CD4-positive, alpha-beta memory T cell (primary cell): Measurements from ENCODE around the gene KRT7. TPM values are rescaled to one million over a fixed set of nuclear protein-coding genes. Genes with fewer than 3 reads are reported as not detected.
A peak's percentile ranks its signal among the peaks of the same experiment; 100 is the strongest.

ENCODE experiments used
- CTCF ChIA-PET: fragments of 350-600 bp; sonication (Branson Sonifier 250); formaldehyde crosslinking; loops from one replicate; lab custom pipeline; 2021; ENCODE audit warnings: inconsistent platforms; ENCODE audit not compliant: partially characterized antibody; lab: Charles Lee
- POLR2A ChIA-PET: fragments of 350-600 bp; sonication (Branson Sonifier 250); formaldehyde crosslinking; loops from one replicate; lab custom pipeline; 2021; ENCODE audit not compliant: partially characterized antibody; lab: Charles Lee
- DNase-seq, 5 donors: peaks; one replicate each; pipeline versions ENCODE4 v3.0.0 to v3.0.0-alpha.2; 2020 to 2022; ENCODE audit warnings: mixed read lengths in 1 of 5
- H3K27ac ChIP-seq: one replicate; pipeline ENCODE4 v1.7.0; 2013; ENCODE audit warnings: low read depth, low read length
- H3K27me3 ChIP-seq: 2 replicates; pipeline ENCODE4 v1.7.0; 2013; ENCODE audit warnings: mild to moderate bottlenecking, low read length, moderate library complexity; ENCODE audit not compliant: insufficient read depth
- H3K36me3 ChIP-seq: 2 replicates; pipeline ENCODE4 v1.7.0; 2013; ENCODE audit warnings: mild to moderate bottlenecking, low read length, moderate library complexity; ENCODE audit not compliant: insufficient read depth
- H3K4me1 ChIP-seq: 2 replicates; pipeline ENCODE4 v1.7.0; 2013; ENCODE audit warnings: mild to moderate bottlenecking, low read length, moderate library complexity; ENCODE audit not compliant: insufficient read depth
- H3K4me3 ChIP-seq, 2 donors: one replicate each; pipeline ENCODE4 v1.7.0; 2013; ENCODE audit warnings: low read length in 2 of 2, mild to moderate bottlenecking in 1 of 2
- H3K9me3 ChIP-seq, 2 donors: one replicate each; pipeline ENCODE4 v1.7.0; 2013; ENCODE audit warnings: low read length in 2 of 2, control low read depth in 1 of 2; ENCODE audit not compliant: control insufficient read depth in 1 of 2
- H3K27ac Mint-ChIP-seq, 7 donors: one replicate each; pipeline ENCODE4 v1.8.0; 2020 to 2021; ENCODE audit warnings: mixed read lengths in 7 of 7, mild to moderate bottlenecking in 6 of 7, inconsistent platforms in 3 of 7, moderate library complexity in 3 of 7
- H3K27me3 Mint-ChIP-seq, 2 donors: one replicate each; pipeline ENCODE4 v1.8.0; 2020 to 2021; ENCODE audit warnings: mixed read lengths in 2 of 2
- H3K36me3 Mint-ChIP-seq, 2 donors: one replicate each; pipeline ENCODE4 v1.8.0; 2020 to 2021; ENCODE audit warnings: mixed read lengths in 2 of 2, inconsistent platforms in 1 of 2, mild to moderate bottlenecking in 1 of 2
- H3K4me1 Mint-ChIP-seq, 4 donors: one replicate each; pipeline ENCODE4 v1.8.0; 2020 to 2021; ENCODE audit warnings: mixed read lengths in 4 of 4, mild to moderate bottlenecking in 1 of 4
- H3K4me3 Mint-ChIP-seq, 8 donors: one replicate each; pipeline ENCODE4 v1.8.0; 2020 to 2021; ENCODE audit warnings: mixed read lengths in 8 of 8, mild to moderate bottlenecking in 7 of 8, moderate library complexity in 6 of 8, inconsistent platforms in 3 of 8
- H3K9me3 Mint-ChIP-seq, 8 donors: one replicate each; pipeline ENCODE4 v1.8.0; 2020 to 2021; ENCODE audit warnings: mixed read lengths in 8 of 8, mild to moderate bottlenecking in 5 of 8, inconsistent platforms in 3 of 8, moderate library complexity in 1 of 8
- intact Hi-C: fragments of 100-400 bp; cut with micrococcal nuclease; formaldehyde crosslinking; loops from one replicate; pipeline ENCODE4 v1.15.1; 2023
- polyA plus RNA-seq, 2 donors: library from polyadenylated mRNA; unstranded; fragments of 300-500 nt; fragmentation: Illumina TruSeq; gene quantifications; one replicate each; pipeline ENCODE4 v1.2.3, GENCODE V29; 2021
- total RNA-seq, 2 experiments: library from RNA; stranded (reverse); gene quantifications; one replicate each; pipeline ENCODE4 v1.2.3, GENCODE V29; 2021

Gene KRT7
- total and polyA plus RNA-seq, 4 experiments from 2014 or later, result not detected

GRCh38 chr12:52243856-52244614, 11.0 kb downstream of the KRT7 start:
- Mint-ChIP-seq H3K4me1 (peaks cover 9 to 41% (median 13%) of the 10 kb centered on the region in 4 donors), H3K9me3 (peaks cover 0 to 2% (median 0%) of the 10 kb centered on the region in 8 donors), H3K36me3 (no peaks in the 10 kb centered on the region), H3K27ac (peak overlapping the region; percentile 80 to 93 (median 88)), H3K27me3 (peaks cover 0 to 7% of the 10 kb centered on the region in 2 donors), H3K4me3 (peak overlapping the region in 6 of 8 donors; percentile 6 to 79 (median 34))
- ChIA-PET CTCF (interaction anchor here (0.8 to 3.1 kb wide), 2 partner anchors 35 to 88 kb away, joined by 3 to 12 read pairs; no protein-coding TSS in a partner anchor), POLR2A (no interaction called here)
- intact Hi-C loops, result no loop called here
- Histone ChIP-seq H3K27me3 (no peaks in the 10 kb centered on the region), H3K27ac (peak overlapping the region; percentile 43), H3K36me3 (no peaks in the 10 kb centered on the region), H3K4me3 (no peak overlapping the region), H3K9me3 (no peaks in the 10 kb centered on the region), H3K4me1 (peaks cover 19% of the 10 kb centered on the region)
- DNase-seq, result peak; percentile 22 to 86 (median 52)

- Mint-ChIP-seq H3K9me3 (peaks cover 0 to 2% (median 0%) of the 10 kb centered on the region in 8 donors), H3K36me3 (no peaks in the 10 kb centered on the region), H3K4me1 (peaks cover 12 to 45% (median 15%) of the 10 kb centered on the region in 4 donors), H3K4me3 (peak overlapping the region in 4 of 8 donors; percentile 31 to 79 (median 38)), H3K27ac (peak overlapping the region; percentile 47 to 93 (median 88)), H3K27me3 (peaks cover 0 to 11% of the 10 kb centered on the region in 2 donors)
- DNase-seq, result no peak
- intact Hi-C loops, result no loop called here
- no peak overlapping the region for H3K4me3 ChIP-seq
- H3K27me3 ChIP-seq, result no peaks in the 10 kb centered on the region
- no peaks in the 10 kb centered on the region for H3K9me3 ChIP-seq
- ChIA-PET POLR2A (no interaction called here), CTCF (interaction anchor here (0.5 to 3.1 kb wide), 3 partner anchors 34 to 728 kb away, joined by 3 to 12 read pairs (median 3); no protein-coding TSS in a partner anchor)
- no peaks in the 10 kb centered on the region for H3K36me3 ChIP-seq
- H3K27ac ChIP-seq, result peak overlapping the region; percentile 43
- peaks cover 19% of the 10 kb centered on the region for H3K4me1 ChIP-seq
Observed at GRCh38 chr12:52244615-52244994, 11.6 kb downstream of the KRT7 start.

GRCh38 chr12:52245259-52245961, 12.4 kb downstream of the KRT7 start:
- no peaks in the 10 kb centered on the region for H3K9me3 ChIP-seq
- H3K36me3 ChIP-seq, result no peaks in the 10 kb centered on the region
- no peaks in the 10 kb centered on the region for H3K27me3 ChIP-seq
- H3K9me3 Mint-ChIP-seq, result peaks cover 0 to 2% (median 0%) of the 10 kb centered on the region in 8 donors
- DNase-seq, result no peak
- H3K27me3 Mint-ChIP-seq, result peaks cover 0 to 16% of the 10 kb centered on the region in 2 donors
- intact Hi-C loops, result no loop called here
- no peak overlapping the region for H3K4me3 ChIP-seq
- H3K27ac Mint-ChIP-seq, result peak overlapping the region in 3 of 7 donors; percentile 1 to 90 (median 66)
- ChIA-PET CTCF (interaction anchor here (3.1 kb wide), 1 partner anchor 33 kb away, joined by 12 read pairs; no protein-coding TSS in a partner anchor), POLR2A (no interaction called here)
- no peak overlapping the region for H3K4me3 Mint-ChIP-seq
- peaks cover 19% of the 10 kb centered on the region for H3K4me1 ChIP-seq
- peaks cover 15 to 50% (median 19%) of the 10 kb centered on the region in 4 donors for H3K4me1 Mint-ChIP-seq
- H3K36me3 Mint-ChIP-seq, result no peaks in the 10 kb centered on the region
- H3K27ac ChIP-seq, result no peak overlapping the region

DNA sequence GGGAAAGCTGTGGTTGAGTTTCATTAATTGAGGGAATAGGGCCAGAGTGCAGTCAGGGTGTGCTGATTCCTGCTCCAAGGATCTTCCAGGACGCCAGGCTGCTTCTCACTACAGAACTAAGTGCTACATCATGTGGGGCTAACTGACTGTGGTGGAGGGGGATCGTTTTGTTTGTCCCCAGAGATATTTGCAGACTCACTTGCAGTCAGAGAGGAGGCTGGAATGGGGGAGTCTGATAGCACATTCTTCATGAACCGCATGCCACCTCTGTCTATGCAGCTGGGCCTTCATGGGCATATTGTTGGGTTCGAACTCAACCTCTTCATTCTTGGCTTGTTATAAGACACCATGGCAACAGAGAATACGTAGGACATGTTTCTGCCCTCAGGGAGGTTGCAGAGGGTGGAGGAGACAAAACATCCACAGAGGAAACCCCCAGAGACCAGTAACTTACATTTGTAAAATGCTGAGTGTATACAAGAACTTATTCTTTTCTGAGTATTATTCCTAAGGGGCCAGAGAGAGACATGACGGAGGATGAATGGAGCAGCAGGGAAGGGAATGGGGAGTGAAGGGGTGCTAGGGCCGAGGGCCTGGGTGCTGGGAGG, 13.0 kb downstream of the KRT7 start:
- intact Hi-C loops, result no loop called here
- Mint-ChIP-seq H3K4me3 (no peak overlapping the region), H3K27me3 (peaks cover 0 to 16% of the 10 kb centered on the region in 2 donors), H3K36me3 (no peaks in the 10 kb centered on the region), H3K4me1 (peaks cover 15 to 51% (median 19%) of the 10 kb centered on the region in 4 donors), H3K9me3 (peaks cover 0 to 2% (median 0%) of the 10 kb centered on the region in 8 donors), H3K27ac (peak overlapping the region in 6 of 7 donors; percentile 4 to 74 (median 60))
- no peak overlapping the region for H3K4me3 ChIP-seq
- CTCF ChIA-PET, result interaction anchor here (3.1 kb wide), 1 partner anchor 32 kb away, joined by 12 read pairs; no protein-coding TSS in a partner anchor
- no peak overlapping the region for H3K27ac ChIP-seq
- H3K27me3 ChIP-seq, result no peaks in the 10 kb centered on the region
- no peaks in the 10 kb centered on the region for H3K36me3 ChIP-seq
- DNase-seq, result no peak
- POLR2A ChIA-PET, result no interaction called here
- peaks cover 19% of the 10 kb centered on the region for H3K4me1 ChIP-seq
- H3K9me3 ChIP-seq, result no peaks in the 10 kb centered on the region

DNA sequence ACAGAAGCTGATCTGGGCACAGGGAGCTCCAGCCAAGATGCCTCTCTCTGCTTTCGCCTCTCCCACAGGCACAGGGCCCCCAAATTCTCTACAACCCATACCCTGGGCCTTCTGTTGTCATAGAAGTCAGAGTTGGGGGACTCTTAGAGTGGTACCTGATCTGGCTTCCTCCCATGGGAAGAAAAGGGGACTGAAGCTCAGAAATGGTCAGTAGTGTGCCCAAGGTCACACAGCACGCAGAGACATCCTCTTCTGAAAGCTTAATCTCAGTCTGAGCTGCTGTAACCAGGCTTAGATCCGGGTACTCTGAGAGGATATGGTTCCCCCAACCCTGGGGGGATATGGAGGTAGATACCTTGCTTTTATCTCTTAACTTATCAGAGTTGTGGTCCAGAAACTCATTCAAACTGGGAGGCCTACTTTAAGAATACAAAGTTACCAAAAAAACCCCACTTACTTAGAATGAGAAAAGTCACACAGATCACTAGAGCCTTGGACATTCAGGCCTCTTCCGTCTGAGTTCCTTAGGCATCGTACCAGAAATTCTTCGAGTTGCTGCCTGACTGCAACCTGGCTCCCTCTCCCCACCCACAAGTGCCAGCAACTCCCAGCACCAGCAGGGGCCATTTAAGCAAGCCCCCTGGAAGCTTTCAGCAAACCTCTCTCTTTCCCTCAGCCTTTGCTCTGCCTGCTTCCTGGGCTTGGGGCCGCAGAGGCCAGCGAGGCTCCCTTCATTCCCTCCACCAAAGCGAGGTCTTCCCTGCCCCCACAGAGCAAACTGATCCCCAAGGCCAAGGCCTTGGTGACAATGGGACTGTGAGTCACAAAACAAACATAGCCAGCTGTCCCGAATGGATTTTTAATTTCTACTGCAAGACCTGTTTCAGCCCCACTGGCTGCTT, 13.9 kb downstream of the KRT7 start:
- Histone ChIP-seq H3K27ac (no peak overlapping the region), H3K27me3 (no peaks in the 10 kb centered on the region), H3K4me3 (no peak overlapping the region), H3K36me3 (no peaks in the 10 kb centered on the region), H3K4me1 (peaks cover 26% of the 10 kb centered on the region), H3K9me3 (no peaks in the 10 kb centered on the region)
- H3K9me3 Mint-ChIP-seq, result peaks cover 0 to 2% (median 0%) of the 10 kb centered on the region in 8 donors
- peaks cover 19 to 60% (median 25%) of the 10 kb centered on the region in 4 donors for H3K4me1 Mint-ChIP-seq
- no peak overlapping the region for H3K4me3 Mint-ChIP-seq
- peak overlapping the region; percentile 16 to 81 (median 39) for H3K27ac Mint-ChIP-seq
- peaks cover 0 to 14% of the 10 kb centered on the region in 2 donors for H3K27me3 Mint-ChIP-seq
- ChIA-PET POLR2A (no interaction called here), CTCF (no interaction called here)
- H3K36me3 Mint-ChIP-seq, result no peaks in the 10 kb centered on the region
- intact Hi-C loops, result no loop called here
- DNase-seq, result no peak

GRCh38 chr12:52247622-52248540, 14.8 kb downstream of the KRT7 start:
- Mint-ChIP-seq H3K27me3 (peaks cover 0 to 14% of the 10 kb centered on the region in 2 donors), H3K27ac (peak overlapping the region in 2 of 7 donors; percentile 9 to 80), H3K36me3 (no peaks in the 10 kb centered on the region), H3K4me3 (no peak overlapping the region), H3K4me1 (peaks cover 22 to 61% (median 25%) of the 10 kb centered on the region in 4 donors), H3K9me3 (no peaks in the 10 kb centered on the region)
- Histone ChIP-seq H3K9me3 (no peaks in the 10 kb centered on the region), H3K27ac (no peak overlapping the region), H3K4me3 (no peak overlapping the region), H3K4me1 (peaks cover 26% of the 10 kb centered on the region), H3K27me3 (no peaks in the 10 kb centered on the region), H3K36me3 (no peaks in the 10 kb centered on the region)
- POLR2A ChIA-PET, result no interaction called here
- no peak for DNase-seq
- CTCF ChIA-PET, result no interaction called here
- intact Hi-C loops, result no loop called here
